Measurements from ENCODE around the gene SIVA1.

DNA sequence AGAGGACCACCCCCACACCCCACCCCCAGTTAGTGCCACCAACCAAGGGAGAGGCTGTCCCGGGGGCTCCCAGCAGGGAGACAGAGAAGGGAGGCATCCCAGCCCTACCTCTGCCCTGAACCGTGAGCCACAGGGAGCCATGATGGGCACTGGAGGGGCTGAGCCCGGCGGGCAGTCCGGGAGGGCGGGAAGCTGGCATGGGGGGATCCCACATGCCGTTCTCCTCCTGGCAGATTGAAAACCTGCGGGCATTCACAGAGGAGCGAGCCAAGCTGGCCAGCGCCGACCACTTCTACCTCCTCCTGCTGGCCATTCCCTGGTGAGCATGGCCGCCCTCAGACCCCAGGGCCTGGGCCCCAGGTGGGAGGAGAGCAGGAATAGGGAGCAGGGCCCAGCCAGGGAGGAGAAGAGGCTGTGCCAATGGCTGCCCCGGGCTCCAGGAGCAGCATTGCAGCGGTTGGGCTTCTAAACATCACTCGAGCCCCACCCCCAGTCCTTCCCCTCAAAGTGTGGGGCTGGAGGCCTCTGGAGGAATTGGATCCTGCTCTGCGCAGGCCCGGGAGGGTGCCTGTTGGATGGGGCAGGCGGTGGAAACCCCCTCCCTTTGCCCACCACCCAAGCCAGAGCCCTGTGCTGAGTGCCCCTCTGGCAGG, 43.4 kb upstream of the SIVA1 start:
- TF ChIP-seq, protein P1, sequence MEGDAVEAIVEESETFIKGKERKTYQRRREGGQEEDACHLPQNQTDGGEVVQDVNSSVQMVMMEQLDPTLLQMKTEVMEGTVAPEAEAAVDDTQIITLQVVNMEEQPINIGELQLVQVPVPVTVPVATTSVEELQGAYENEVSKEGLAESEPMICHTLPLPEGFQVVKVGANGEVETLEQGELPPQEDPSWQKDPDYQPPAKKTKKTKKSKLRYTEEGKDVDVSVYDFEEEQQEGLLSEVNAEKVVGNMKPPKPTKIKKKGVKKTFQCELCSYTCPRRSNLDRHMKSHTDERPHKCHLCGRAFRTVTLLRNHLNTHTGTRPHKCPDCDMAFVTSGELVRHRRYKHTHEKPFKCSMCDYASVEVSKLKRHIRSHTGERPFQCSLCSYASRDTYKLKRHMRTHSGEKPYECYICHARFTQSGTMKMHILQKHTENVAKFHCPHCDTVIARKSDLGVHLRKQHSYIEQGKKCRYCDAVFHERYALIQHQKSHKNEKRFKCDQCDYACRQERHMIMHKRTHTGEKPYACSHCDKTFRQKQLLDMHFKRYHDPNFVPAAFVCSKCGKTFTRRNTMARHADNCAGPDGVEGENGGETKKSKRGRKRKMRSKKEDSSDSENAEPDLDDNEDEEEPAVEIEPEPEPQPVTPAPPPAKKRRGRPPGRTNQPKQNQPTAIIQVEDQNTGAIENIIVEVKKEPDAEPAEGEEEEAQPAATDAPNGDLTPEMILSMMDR (IDR thresholded peaks at IDR 0.05; ENCODE audit: low read length): no peak
- TF ChIP-seq EZH2 (optimal IDR thresholded peaks at IDR 0.05; ENCODE audit: low read depth, low read length) (no peak), EZH2phosphoT487 (IDR thresholded peaks at IDR 0.05; ENCODE audit: low read length) (no peak)
